ELR (cell line): ENCODE measurements around the gene TSKU.
"Not testable (repeated sequence)": the region's sequence is repeated elsewhere in the genome, so short reads cannot be mapped to it uniquely, and the experiment has no call there.

Experiments used
- DNase-seq: peaks from one replicate; pipeline ENCODE4 v3.0.0-alpha.2; 2015; ENCODE audit warnings: low read depth

Gene TSKU

DNA sequence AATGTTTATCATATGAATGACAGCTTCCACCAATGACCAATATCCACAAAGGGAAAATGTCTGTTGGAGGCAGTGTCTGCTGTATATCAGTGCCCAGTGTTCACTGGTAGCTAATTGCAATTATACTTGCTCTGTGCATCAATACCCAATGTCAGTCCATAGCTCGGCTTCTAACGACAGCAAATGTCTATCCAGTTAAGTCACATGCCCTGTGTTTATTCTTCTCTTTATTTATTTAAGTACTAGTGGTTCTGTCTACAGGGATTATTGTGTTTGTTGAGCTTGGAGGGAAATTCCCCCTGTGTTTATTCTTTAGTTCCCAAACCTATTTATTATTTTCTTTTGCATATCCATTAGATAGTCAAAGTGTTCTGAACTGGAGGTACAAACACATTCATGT lies 18.6 kb downstream of the TSKU start:
- DNase-seq = no peak

DNA sequence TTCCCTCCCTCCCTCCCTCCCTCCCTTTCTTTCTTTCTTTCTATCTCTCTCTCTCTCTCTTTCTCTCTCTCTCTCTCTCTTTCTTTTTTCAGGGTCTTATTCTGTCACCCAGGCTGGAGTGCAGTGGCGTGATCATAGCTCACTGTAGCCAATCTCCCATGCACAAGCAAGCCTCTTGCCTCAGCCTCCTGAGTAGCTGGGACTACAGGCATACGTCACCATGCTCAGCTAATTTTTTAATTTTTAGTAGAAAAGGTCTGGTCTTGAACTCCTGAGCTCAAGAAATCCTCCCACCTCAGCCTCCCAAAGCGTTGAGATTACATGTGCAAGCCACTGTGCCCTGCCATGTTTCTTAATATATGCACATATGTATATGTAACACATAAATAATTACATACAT lies 19.0 kb downstream of the TSKU start:
- no peak for DNase-seq

DNA sequence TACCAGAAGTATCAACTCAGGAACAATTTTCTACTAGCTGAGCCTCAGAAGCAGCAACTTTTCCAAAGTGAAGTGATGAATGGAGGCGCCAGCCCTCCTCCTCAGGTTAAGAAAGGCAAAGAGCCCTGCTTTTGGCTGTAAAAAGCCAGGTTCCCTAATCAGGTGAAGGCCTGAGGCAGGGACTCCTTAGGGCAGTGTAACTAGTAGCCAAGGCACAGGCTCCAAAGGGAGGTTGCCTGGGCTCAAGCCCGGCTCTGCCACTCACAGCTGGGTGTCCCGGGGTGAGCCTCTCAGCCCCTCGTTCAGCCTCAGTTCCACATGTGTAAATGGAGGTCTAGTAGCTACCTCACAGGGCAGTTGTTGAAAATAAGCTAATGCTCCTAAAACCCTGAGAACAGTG lies 19.5 kb downstream of the TSKU start:
- DNase-seq = no peak

DNA sequence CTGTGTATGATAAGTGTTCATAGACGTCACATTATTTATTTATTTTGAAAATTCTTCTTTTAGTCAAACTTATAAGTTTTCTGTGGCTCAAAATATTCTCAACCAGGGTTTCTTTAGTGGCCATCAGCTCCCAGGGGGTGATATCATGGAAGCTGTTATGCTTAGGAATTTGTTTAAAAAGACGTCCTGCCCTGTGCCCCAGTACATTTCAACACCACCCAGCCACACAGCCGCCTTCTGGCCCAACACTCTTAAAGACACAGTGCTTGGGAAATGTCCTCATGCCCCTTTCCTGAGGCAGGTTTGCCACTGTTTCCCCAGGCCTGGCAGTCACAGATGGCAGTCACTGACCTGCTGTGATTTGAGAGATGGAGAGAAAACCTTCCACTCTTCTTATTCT lies 19.9 kb downstream of the TSKU start:
- DNase-seq = no peak

DNA sequence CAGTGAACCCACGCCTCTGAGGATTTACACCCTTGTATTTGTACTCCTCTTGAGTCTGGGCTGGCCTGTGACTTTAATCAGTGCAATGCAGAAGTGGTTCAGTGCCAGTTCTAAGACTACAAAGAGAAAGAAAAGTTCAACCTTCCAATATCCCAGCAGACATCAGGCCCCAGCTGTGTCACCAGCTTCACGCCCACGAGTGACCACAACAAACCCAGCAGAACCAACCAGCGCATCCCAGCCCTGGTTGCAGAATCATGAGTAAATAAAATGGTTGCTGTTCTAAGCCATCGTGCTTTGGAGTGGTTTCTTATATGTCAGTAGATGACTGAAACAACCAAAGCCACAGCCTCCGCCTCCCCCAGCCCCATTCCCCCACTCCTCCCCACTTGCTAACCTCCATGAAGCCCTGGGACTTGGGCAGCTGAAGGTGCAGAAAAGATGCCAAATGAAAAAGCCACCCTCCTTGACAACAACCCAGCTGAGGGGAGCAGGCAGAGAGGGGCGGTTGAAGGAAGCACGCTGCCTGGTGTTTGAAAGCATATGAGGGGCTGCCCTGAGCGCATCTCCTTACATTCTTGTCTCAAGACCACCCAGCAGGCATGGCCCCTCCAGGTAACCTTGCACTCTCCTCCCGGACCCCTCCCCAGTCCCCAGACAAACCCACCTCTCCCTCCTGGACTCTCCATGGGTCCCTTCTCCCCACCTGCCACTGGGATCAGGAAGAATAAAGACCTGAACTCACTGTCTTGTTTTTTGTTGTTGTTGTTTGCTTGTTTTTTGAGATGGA lies 20.9 kb downstream of the TSKU start:
- no peak for DNase-seq

DNA sequence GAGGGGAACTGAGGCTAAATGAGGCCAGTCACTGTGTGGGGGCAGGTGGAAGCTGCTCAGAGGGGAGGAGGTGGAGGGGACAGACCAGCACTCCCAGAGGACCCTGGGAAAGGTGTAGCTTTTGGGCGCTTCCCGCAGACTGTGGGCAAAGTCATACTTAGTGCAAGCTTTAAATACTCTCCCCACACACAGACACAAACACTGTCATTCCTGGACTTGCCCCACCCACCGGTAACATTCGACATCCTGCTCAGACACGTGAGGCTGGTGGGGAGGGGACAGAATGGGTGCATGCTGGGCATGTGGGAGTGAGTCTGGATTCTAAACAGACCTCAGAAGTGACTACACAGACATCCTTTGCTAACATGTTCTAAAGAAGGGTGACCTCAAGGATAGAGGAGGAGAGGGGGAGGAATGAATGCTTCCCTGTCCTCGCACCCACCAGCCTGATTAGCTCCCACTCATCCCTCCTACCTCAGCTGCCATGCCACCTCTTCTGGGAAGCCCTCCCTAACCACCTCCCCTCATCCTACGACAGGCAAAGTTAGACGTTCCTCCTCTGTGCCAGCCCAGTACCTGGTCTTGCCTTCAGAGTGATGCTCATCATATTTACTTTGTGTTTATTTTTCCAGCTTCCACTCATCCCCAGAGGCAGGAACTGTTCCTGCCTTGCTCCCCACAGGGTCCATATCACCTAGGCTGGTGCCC lies 22.2 kb downstream of the TSKU start:
- DNase-seq = no peak

DNA sequence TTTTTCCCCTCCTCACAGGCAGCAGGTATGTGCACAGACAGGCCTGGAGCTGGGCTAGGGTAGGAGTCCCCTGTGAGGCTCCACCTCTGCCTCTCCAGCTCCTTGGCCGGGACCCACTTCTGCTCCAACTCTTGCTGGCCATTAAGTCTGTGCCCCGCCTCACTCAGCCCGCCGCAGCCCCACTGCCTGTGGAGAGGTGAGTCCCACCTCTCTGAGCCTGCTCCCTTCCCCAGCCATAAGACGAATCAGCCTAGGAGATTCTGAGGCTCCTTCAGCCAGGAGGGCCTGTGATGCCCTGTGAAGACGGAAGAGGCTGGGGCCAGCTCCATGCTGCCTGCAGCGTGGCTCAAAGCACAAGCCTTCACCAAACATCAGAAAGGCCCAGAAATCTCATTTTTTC lies 23.0 kb downstream of the TSKU start:
- DNase-seq = no peak

DNA sequence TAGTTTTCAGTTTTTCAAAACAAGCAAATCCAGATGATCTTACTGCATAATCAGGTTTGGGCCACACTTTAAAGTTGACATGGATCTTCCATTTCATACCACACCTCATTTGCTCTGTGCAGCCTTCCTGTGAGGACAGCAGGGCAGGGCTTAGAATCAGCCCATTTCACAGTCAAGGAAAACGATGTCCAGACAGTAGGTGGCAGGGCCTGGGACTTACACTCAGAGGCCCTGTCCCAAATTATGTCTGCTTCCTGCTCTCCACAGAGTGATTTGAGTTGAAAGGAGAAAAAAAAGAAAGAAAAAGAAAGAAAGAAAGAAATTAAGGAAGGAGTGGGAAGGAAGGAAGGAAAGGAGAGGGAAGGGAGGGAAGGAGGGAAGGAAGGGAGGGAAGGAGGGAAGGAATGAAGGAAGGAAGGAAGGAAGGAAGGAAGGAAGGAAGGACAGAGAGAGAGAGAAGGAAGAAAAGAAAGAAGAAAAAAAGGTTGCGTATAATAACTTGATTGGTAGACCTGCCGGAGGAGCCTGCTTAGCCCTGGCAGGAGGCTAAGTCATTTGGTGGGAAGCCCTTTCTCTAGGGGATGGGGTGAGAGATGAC lies 23.6 kb downstream of the TSKU start:
- no peak for DNase-seq

DNA sequence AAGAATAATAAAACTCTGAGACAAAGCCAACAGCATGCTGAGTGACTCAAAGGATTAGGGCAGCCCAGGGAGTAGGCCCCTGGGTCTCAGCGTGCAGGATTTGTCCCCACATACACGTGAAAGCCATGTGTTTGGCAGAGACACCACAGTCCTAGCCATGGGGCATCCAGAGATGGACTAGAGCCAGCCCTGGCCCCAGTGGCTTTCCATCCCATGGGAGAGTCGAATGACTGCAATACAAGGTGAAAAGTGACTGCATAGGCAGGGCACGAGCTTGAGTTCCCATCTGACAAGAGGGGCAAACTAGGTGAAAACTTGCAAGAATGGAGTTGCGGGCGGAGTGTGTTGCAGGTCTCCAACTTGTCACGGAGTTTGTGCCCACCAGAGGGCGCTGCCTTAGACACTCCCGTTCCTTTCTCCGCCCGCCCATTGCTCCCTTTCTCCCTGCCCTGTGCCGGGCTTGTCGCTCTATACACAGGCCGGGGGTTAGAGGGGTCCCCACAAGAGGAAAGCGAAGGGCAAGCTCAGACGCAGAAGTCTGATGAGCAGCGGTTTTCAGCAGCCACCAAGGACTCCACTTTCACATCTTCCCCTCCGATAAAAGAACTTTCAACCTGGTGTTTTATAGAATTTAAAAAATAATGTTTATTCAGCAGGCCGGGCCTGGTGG lies 24.2 kb downstream of the TSKU start:
- peak; percentile 88 for DNase-seq

DNA sequence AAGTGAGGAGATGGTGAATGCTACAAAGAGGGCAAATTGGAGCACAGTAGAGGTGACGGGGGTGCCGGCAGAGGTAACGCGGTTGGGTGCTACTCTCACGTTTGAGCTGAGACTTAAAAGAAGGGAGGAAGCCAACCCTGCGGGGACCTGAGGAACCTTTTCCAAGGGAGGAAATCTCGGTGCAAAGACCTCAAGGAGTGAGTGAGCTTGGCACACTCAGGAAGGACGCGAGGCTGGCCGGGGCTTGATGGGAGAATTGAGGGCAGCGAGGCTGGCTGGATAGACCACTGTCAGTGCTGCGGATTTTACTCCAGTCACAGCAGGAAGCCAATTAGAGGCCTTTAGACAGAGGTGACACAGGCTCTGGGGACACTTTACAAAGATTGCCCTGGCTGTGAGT lies 25.0 kb downstream of the TSKU start:
- no peak for DNase-seq

DNA sequence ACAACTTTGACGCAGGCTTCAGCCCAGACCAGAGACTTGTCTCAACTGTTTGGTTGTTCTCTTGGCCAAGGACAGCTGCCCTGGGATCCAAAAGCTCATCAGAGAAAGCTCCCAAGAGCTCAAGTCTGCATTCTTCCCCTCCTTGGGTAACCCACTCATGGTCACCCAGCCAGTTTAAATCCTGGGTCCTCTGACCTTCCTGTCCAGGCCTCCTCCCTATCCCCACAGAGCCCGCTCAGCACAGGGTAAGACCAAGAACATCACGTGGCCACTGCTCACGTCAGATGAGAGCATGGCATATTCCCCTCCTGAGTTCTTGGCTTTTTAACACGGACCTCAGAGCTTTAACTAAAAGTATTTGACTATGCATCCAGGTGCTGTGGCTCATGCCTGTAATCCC lies 25.8 kb downstream of the TSKU start:
- DNase-seq = no peak

DNA sequence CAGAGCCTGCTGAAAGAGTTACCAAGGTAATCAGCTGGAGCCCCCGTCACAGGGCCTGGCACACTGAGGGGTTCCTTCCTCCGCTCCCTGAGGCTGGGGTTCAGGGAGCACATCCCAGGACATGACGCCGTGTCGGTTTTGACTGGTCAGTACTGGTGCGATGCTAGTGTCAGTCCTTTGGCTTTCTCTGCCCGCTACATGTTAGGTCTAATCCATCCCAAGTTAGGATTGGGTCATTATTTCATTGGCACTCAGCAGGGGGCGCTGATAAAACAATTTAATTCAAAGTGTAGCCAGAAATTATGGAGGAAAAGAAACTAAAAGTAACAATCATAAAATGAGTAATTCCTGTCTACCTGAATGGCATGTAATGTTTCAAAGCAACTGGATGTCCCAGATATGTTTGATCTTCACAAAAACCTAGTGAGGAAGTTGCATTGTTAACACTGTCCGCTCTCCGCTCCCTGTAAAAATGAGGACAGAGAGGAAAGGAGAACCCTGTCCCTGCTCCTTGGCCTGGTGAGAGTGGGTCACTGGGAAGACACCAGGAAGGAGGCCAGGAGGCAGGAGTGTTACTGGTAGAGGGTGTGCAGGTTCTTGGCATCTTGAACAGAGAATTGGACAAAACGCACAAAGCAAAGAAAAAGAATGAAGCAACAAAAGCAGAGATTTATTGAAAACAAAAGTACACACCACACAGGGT lies 27.1 kb downstream of the TSKU start:
- DNase-seq = peak; percentile 66

DNA sequence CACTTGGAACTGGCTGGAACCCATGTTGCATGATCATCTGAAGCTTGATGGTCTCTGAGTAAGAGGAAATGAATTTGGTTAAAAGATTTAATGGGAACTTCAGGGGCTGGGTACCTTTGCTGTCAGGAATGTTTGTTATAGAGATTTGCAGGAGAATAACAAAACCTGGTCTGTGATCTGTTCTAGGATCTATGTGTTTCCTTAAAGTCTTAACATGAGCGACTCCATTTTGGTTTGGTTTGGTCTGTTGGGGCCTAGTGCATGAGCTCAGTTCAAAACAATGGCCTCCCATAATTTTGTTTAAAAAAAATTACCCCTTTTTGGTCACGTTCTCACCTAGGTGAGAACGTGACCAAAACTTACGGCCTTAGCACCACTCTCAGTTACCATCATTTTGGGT lies 28.1 kb downstream of the TSKU start:
- DNase-seq = no peak

DNA sequence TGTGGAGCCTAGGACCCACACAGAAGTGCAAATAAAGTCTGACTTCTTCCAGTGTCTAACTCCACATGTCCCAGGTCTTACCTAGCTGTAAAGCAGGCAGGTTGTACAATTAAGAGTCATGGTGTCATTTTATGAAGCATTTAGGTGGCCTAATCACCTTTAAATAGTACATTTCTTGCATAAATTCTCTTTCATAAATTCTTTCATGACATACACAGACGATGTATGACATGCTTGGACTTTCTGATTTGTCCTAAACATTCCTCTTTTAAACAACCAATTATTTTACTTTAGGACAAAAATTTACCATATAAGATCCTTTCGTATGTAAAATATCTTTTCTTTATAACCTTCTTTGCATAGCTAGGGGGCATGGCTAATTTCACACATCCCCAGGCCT lies 31.3 kb downstream of the TSKU start:
- DNase-seq = no peak

DNA sequence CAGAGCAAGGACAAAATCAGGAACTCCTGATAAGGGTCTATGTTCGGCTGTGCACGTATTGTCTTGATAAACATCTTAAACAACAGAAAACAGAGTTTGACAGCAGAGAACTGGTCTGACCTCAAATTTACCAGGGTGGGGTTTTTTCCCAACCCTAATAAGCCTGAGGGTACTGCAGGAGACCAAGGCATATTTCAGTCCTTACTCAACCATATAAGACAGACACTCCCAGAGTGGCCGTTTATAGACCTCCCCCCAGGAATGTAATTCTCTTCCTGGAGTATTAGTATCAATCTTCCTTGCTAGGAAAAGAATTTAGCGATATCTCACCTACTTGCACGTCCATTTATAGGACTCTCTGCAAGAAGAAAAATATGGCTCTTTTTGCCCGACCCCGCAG lies 32.5 kb downstream of the TSKU start:
- DNase-seq = peak; percentile 25

DNA sequence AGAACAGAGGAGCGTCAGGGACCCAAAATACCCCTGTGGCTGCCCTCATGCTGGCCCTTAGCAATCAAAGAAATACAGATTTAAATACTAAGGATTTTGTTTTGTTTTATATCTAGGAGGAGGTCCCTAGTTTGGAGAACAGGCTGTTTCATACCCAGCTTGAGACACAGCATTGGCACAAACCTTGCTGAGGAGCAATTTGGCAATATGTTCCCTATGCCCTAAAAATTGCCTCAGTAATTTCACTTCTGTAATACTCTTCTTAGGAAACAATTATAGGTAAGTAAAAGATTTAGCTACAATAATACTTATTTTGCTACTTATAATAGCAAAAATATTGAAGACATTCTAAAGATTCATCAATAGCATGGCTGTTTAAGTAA lies 37.0 kb downstream of the TSKU start:
- DNase-seq = no peak

DNA sequence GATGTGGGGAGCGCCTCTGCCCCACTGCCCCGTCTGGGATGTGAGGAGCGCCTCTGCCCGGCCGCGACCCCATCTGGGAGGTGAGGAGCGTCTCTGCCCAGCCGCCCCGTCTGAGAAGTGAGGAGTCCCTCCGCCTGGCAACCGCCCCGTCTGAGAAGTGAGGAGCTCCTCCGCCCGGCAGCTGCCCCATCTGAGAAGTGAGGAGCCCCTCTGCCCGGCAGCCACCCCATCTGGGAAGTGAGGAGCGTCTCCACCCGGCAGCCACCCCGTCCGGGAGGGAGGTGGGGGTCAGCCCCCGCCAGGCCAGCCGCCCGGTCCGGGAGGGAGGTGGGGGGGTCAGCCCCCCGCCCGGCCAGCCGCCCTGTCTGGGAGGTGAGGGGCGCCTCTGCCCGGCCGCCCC lies 38.2 kb downstream of the TSKU start:
- not testable (repeated sequence) for DNase-seq

DNA sequence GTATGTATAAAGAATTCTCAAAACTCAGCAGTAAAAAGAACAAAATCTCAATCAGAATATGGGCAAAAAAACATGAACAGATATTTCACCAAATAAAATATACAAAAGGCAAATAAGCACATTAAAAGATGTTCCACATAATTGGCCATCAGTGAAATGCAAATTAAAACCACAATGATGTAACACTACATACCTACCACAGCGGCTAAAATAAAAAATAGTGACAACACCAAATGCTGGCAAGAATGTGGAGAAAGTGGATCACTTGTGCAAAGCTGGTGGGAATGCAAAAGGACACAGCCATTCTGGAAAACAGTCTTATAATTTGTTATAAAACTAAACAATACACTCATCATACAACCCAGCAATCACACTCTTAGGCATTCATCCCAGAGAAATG lies 39.2 kb downstream of the TSKU start:
- DNase-seq = no peak

DNA sequence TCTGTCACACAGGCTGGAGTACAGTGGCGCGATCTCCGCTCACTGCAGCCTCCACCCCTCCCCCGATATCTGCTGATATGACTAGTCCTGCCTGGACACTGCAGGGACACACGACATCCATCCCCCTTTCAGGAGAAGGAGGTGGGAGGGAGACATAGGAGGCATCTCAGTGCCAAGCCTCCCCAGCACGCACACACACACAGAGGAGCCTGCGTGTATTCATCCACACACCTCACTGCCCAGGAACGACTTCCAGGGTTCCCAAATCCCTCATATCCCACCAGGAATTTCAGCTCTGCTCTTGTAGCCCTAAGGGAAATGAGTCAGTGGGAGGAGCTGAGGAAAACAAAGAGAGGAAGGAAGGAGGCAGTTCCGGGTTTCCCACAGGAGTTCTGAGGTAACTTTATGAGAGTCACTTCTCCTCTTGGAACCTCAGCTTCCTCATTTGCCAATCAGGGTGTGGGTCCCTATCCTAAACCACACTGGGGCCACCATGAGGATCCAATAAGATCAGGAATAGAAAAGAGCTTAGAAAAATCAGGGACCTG lies 40.4 kb downstream of the TSKU start:
- peak; percentile 98 for DNase-seq

DNA sequence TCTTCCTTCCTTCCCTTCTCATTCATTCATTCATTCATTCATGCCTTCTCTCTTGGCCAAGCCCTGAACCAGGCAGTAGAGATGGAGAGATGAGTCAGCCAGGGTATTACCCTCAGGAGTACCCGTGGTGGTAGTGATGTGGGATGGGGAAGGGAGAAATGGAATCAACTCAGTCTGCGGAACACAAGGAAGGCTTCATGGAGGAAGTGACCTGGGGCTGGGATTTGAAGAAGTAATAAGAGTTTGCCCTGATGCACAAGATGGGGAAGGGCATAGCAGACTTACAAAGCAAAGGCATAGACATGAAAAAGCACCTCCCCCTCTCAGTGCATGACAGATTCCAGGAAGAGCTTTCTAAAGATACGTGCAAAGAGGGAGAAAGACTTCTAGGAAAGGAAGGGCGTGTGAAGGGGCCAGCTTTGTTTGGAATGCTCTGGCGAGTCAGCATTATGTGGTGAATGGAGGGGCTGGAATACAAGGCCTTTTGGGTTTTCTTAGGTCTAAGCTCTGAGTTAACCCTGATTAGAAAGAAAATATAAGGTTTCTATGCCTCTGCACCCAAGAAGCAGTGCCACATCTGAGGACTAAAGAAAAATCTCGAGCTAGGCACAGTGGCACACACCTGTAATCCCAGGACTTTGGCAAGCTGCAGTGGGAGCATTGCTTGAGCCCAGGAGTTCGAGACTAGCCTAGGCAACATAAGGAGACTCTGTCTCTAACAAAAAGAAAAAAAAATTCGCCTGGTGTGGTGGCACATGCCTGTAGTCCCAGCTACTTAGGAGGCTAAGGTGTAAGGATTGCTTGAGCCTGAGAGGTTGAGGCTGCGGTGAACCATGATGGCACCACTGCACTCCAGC lies 41.2 kb downstream of the TSKU start:
- peak; percentile 73 for DNase-seq
